Body of pancreas (tissue), 4 donors: ENCODE measurements around the gene INTS15. TPM values are rescaled to one million over a fixed set of nuclear protein-coding genes. Genes with fewer than 3 reads are reported as not detected.

ENCODE experiments used
- ATAC-seq: fragments of 150-250 bp; one replicate; pipeline ENCODE4 v1.9.1; 2016
- DNase-seq, 4 donors: peaks; one replicate each; pipeline ENCODE4 v3.0.0-alpha.2; 2019
- H3K27ac ChIP-seq, 4 donors: fragments of 200-600 bp; sonication (generic); 1 replicate in 3 of 4; 2 replicates in 1 of 4; pipeline versions ENCODE4 v1.5.1 to v1.6.1; 2016 to 2019; ENCODE audit warnings: mild to moderate bottlenecking in 1 of 4, mixed read lengths in 1 of 4, moderate library complexity in 1 of 4
- H3K27me3 ChIP-seq, 2 donors: fragments of 200-600 bp; sonication (generic); one replicate each; pipeline ENCODE4 v1.6.0; 2016; ENCODE audit warnings: mild to moderate bottlenecking in 1 of 2
- H3K36me3 ChIP-seq, 2 donors: fragments of 200-600 bp; sonication (generic); replicated peaks in 1 of 2; 2 replicates each; pipeline ENCODE4 v1.5.1; 2016; ENCODE audit warnings: low read depth in 2 of 2; ENCODE audit not compliant: insufficient read depth in 1 of 2
- H3K4me1 ChIP-seq: fragments of 200-600 bp; sonication (generic); one replicate; pipeline ENCODE4 v1.6.0; 2016
- H3K4me3 ChIP-seq, 2 donors: fragments of 200-600 bp; sonication (generic); 1 replicate in 1 of 2; 2 replicates in 1 of 2; pipeline ENCODE4 v1.5.1; 2016 to 2019
- H3K9me3 ChIP-seq, 3 donors: fragments of 200-600 bp; sonication (generic); 1 replicate in 2 of 3; 2 replicates in 1 of 3; pipeline ENCODE4 v1.5.1; 2016
- POLR2A ChIP-seq, 3 donors: fragments of 450-650 bp; IDR thresholded peaks; one replicate each; pipeline ENCODE4 v1.6.1; 2016; ENCODE audit warnings: antibody characterized with exemption in 3 of 3, mild to moderate bottlenecking in 2 of 3
- WGBS, 2 donors: methylation state at CpG; one replicate each; pipeline ENCODE4 v1.1.5; 2017; 5-methylcytosine and 5-hydroxymethylcytosine counted together
- intact Hi-C: fragments of 100-400 bp; cut with DNase I; formaldehyde crosslinking; loops from one replicate; pipeline ENCODE4 v1.15.1; 2023
- total RNA-seq, 2 donors: library from RNA; depleted of rRNA; stranded (reverse); fragments of >200 nt; gene quantifications; one replicate each; pipeline ENCODE4 v1.1.0, GENCODE V29; 2016
- TF ChIP-seq, protein P1 (sequence below), 7 experiments: fragments of 450-650 bp in 4 of 7; fragments of 200-600 bp in 3 of 7; sonication (generic) in 3 of 7; IDR thresholded peaks; one replicate each; pipeline ENCODE4 v1.5.1; 2016 to 2019; ENCODE audit warnings: antibody characterized with exemption in 7 of 7

Gene INTS15
- total RNA-seq, 2 donors from 2014 or later = 25.7 to 40.5 TPM

- no peak for DNase-seq
- no peak overlapping the region for H3K4me3 ChIP-seq
- intact Hi-C loops = no loop called here
- H3K36me3 ChIP-seq = peaks cover under 1 to 6% of the 10 kb centered on the region in 2 donors
- no peaks in the 10 kb centered on the region for H3K27me3 ChIP-seq
- H3K4me1 ChIP-seq = no peaks in the 10 kb centered on the region
- no peak for ATAC-seq
- TF ChIP-seq POLR2A (IDR thresholded peaks at IDR 0.05) = no peak
- TF ChIP-seq, protein P1, sequence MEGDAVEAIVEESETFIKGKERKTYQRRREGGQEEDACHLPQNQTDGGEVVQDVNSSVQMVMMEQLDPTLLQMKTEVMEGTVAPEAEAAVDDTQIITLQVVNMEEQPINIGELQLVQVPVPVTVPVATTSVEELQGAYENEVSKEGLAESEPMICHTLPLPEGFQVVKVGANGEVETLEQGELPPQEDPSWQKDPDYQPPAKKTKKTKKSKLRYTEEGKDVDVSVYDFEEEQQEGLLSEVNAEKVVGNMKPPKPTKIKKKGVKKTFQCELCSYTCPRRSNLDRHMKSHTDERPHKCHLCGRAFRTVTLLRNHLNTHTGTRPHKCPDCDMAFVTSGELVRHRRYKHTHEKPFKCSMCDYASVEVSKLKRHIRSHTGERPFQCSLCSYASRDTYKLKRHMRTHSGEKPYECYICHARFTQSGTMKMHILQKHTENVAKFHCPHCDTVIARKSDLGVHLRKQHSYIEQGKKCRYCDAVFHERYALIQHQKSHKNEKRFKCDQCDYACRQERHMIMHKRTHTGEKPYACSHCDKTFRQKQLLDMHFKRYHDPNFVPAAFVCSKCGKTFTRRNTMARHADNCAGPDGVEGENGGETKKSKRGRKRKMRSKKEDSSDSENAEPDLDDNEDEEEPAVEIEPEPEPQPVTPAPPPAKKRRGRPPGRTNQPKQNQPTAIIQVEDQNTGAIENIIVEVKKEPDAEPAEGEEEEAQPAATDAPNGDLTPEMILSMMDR (IDR thresholded peaks at IDR 0.05) = no peak
- no peaks in the 10 kb centered on the region for H3K9me3 ChIP-seq
- 60 to 73% methylated on average over 3 to 7 of the region's 8 CpGs for WGBS, 2 donors
- no peak overlapping the region for H3K27ac ChIP-seq
These were observed 57.3 kb downstream of the INTS15 start for GRCh38 chr7:6647080-6647479.

DNA sequence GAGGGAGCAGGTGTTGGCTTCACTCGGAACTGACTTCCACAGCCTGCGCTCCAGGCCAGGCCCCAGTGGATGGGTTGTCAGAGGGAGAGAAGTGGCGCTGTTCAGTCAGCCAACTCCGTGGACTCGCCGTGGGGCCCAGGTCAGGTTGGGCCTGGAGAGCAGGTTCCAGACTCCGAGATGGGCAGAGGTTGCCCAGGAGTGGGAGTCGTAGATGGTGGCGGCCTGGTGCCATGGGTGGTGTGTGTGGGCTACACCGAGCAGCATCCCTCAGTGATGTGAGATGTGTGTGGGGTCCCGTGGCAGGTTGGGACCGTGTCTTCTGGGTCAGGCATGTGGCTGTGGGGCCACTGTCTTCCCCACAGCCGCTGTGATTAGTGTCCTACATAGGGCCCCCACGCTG lies 57.7 kb downstream of the INTS15 start:
- H3K9me3 ChIP-seq = no peaks in the 10 kb centered on the region
- no peaks in the 10 kb centered on the region for H3K4me1 ChIP-seq
- peaks cover 4 to 5% of the 10 kb centered on the region in 2 donors for H3K36me3 ChIP-seq
- TF ChIP-seq, protein P1 (IDR thresholded peaks at IDR 0.05) = no peak
- TF ChIP-seq POLR2A (IDR thresholded peaks at IDR 0.05) = no peak
- WGBS, 2 donors = 91 to 93% methylated on average over 8 to 14 of the region's 14 CpGs
- intact Hi-C loops = no loop called here
- DNase-seq (no peak), ATAC-seq (no peak)
- H3K27ac ChIP-seq = no peak overlapping the region
- no peaks in the 10 kb centered on the region for H3K27me3 ChIP-seq
- no peak overlapping the region for H3K4me3 ChIP-seq

GRCh38 chr7:6648066-6648814 lies 58.4 kb downstream of the INTS15 start:
- H3K4me1 ChIP-seq = no peaks in the 10 kb centered on the region
- peaks cover 4 to 7% of the 10 kb centered on the region in 2 donors for H3K36me3 ChIP-seq
- 91 to 93% methylated on average over 10 to 16 of the region's 17 CpGs for WGBS, 2 donors
- H3K4me3 ChIP-seq = no peak overlapping the region
- intact Hi-C loops = no loop called here
- no peak for DNase-seq
- H3K27ac ChIP-seq = no peak overlapping the region
- no peaks in the 10 kb centered on the region for H3K9me3 ChIP-seq
- TF ChIP-seq, protein P1 (IDR thresholded peaks at IDR 0.05) = no peak
- no peak for TF ChIP-seq POLR2A (IDR thresholded peaks at IDR 0.05)
- ATAC-seq = no peak
- H3K27me3 ChIP-seq = no peaks in the 10 kb centered on the region

DNA sequence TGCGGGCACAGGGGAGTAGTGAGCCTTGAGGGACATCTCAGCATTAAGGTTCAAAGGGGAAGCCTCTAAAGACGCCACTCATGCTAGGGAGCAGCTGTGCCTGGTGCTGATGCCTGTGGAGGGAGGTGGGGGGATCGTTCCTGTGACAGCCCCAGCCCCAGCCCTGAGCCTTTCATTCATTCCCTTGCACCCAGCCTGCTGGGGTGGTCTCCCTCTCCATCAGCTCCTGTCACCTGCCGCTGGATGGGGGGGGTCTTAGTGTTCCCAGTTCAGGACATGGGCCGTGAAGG lies 58.9 kb downstream of the INTS15 start:
- Histone ChIP-seq H3K27ac (no peak overlapping the region), H3K36me3 (peaks cover 4 to 7% of the 10 kb centered on the region in 2 donors), H3K4me1 (no peaks in the 10 kb centered on the region), H3K4me3 (no peak overlapping the region), H3K9me3 (no peaks in the 10 kb centered on the region), H3K27me3 (no peaks in the 10 kb centered on the region)
- DNase-seq (no peak), ATAC-seq (no peak)
- no peak for TF ChIP-seq POLR2A (IDR thresholded peaks at IDR 0.05)
- TF ChIP-seq, protein P1 (IDR thresholded peaks at IDR 0.05) = no peak
- 88 to 93% methylated on average over 4 to 5 of the region's 5 CpGs for WGBS, 2 donors
- intact Hi-C loops = no loop called here
